Measurements from ENCODE around the gene NDC80.
A peak's percentile ranks its signal among the peaks of the same experiment; 100 is the strongest.
"Not testable (repeated sequence)": the region's sequence is repeated elsewhere in the genome, so short reads cannot be mapped to it uniquely, and the experiment has no call there.

The NDC80 gene

DNA sequence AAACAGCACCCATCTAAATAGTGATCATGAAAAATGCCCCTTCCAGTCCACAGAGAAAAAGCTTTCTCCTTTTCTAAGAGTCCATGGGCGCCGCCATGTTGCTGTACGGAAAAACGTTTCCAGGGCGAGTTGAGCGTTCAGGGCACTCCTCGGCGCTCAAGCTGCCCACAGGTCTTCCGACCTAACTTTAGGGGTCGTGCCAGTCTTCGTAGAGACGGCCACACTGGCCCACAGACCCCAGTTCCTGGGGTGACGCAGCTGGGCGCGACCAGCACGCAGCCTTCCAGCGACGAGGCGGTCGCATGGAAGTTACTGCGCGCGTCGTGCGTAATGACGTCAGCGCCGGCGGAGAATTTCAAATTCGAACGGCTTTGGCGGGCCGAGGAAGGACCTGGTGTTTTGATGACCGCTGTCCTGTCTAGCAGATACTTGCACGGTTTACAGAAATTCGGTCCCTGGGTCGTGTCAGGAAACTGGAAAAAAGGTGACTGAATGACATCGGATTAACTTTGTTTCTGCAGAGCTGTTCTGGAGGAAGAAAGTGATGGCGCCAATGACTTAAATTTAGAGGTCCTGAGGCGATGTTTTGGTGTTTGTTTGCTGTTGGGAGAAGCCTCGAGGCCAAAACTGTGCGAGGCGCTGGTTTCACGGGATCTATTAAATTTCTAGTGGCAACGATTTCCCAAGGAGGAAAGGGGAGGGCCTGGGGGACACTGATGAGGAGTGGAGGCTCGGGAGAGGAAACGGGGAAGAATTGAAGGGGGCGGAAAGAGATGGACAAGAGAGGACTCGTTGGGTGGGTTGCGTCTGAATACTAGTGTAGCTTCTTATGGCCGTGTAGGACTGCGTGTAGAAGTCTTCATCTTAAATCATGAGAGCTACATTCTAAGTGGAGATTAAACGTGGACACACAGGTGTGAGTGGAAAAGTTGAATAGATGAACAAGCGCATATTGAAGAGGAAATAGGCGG is at the start of gene NDC80, which contains the start of gene METTL4:
TSS of gene NDC80 (plus strand) at position 358 of the 971 bp plus-strand sequence. CDS start 1,429 bp downstream, outside the sequence.
TSS of gene METTL4 (minus strand) at position 306 of the 971 bp plus-strand sequence. CDS start 4,289 bp downstream, outside the sequence.
- Histone ChIP-seq H3K4me3 (ENCODE audit: low read length) (peak within 1 kb of the TSS; percentile 97), H3K36me3 (ENCODE audit: control insufficient read depth, low read depth, low read length) (peaks cover 27% of the 10 kb centered on the region), H3K9me3 (ENCODE audit: control insufficient read depth, low read depth, low read length) (no peaks in the 10 kb centered on the region), H3K27ac (ENCODE audit: low read length) (peak within 1 kb of the TSS; percentile 98), H3K4me1 (ENCODE audit: control insufficient read depth, low read depth, low read length) (peaks cover 13% of the 10 kb centered on the region), H3K27me3 (ENCODE audit: control insufficient read depth, insufficient read depth, low read length) (no peaks in the 10 kb centered on the region), H3K9ac (ENCODE audit: low read length) (peak within 1 kb of the TSS; percentile 97)

DNA sequence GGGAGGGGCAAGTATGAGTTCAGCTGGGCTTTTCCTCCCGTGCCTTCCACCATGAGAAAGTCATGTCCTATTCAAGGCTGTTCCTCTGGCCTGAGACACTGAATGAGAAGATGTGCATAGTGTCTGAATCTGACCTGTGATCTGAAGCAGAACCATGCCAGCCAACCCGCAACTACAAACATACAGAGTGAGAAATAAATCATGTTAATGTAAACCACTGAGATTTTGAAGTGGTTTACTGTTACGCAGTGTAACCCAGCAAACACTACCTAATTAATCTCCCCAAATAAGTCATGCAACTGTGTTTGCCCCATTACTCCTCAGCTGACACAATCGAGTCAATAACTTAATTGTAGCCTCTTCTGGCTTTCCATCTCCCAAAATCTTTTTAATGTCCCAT is 49.2 kb upstream of the NDC80 start:
- Histone ChIP-seq H3K27me3 (ENCODE audit: control insufficient read depth, insufficient read depth, low read length) (no peaks in the 10 kb centered on the region), H3K9ac (ENCODE audit: low read length) (no peak overlapping the region), H3K9me3 (ENCODE audit: control insufficient read depth, low read depth, low read length) (no peaks in the 10 kb centered on the region), H3K4me1 (ENCODE audit: control insufficient read depth, low read depth, low read length) (no peaks in the 10 kb centered on the region), H3K4me3 (ENCODE audit: low read length) (no peak overlapping the region), H3K36me3 (ENCODE audit: control insufficient read depth, low read depth, low read length) (no peaks in the 10 kb centered on the region), H3K27ac (ENCODE audit: low read length) (no peak overlapping the region)

DNA sequence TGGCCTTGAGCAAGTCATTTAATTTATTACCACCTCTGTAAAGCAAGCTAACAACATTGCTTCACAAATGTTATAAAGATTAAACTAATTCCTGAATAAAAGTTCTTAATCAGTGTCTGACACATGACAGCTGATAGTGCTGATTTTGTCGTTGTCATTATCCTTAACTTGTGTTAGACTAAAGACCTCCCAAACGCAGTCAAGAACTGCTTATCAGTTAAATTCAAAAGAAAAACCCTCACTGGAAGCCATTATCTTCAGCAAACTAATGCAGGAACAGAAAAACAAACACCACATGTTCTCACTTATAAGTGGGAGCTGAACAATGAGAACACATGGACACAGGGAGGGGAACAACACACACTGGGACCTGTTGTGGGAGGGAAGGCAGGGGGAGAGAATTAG is 46.6 kb upstream of the NDC80 start:
- not testable (repeated sequence) for H3K27ac ChIP-seq (ENCODE audit: low read length); H3K9me3 ChIP-seq (ENCODE audit: control insufficient read depth, low read depth, low read length); H3K4me3 ChIP-seq (ENCODE audit: low read length); H3K4me1 ChIP-seq (ENCODE audit: control insufficient read depth, low read depth, low read length); H3K27me3 ChIP-seq (ENCODE audit: control insufficient read depth, insufficient read depth, low read length); H3K36me3 ChIP-seq (ENCODE audit: control insufficient read depth, low read depth, low read length); H3K9ac ChIP-seq (ENCODE audit: low read length)

DNA sequence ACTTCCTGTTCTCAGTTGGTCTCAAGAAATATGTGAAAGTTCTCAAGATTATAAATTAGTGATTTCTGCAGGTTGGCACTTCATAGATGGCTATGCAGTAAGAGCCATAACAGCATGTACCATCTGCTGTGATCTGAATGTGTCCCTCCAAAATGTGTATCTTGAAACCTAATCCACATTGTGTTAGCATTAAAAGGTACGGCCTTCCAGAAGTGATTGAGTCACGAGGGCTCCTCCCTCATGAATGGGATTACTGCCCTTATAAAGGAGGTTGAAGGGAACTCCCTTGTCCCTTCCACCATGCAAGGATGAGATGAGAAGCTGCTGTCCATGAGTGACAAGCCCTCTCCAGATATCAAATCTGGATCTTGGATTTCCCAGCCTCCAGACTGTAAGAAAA is 45.0 kb upstream of the NDC80 start:
- Histone ChIP-seq H3K36me3 (ENCODE audit: control insufficient read depth, low read depth, low read length) (no peaks in the 10 kb centered on the region), H3K4me3 (ENCODE audit: low read length) (no peak overlapping the region), H3K27me3 (ENCODE audit: control insufficient read depth, insufficient read depth, low read length) (no peaks in the 10 kb centered on the region), H3K4me1 (ENCODE audit: control insufficient read depth, low read depth, low read length) (no peaks in the 10 kb centered on the region), H3K9ac (ENCODE audit: low read length) (no peak overlapping the region), H3K9me3 (ENCODE audit: control insufficient read depth, low read depth, low read length) (no peaks in the 10 kb centered on the region), H3K27ac (ENCODE audit: low read length) (no peak overlapping the region)

DNA sequence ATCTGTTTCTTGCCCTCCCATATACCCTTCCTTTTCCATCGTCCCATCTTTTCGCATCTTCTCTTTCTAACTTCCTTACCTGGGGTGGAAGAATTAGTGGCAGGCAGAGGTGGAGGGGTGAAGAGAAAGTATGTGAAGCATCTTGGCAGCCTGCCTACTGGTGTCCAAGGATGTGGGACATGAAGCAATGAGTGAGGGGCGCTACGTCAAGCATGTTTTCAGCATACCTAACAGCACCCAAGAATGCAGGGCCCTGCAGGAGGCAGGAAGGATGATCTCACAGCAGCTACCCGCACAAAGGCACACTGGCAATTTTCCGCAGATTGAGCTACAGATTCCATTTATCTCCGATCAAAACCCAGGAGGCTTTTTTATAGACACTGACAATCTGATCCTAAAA is 42.2 kb upstream of the NDC80 start:
- Histone ChIP-seq H3K27ac (ENCODE audit: low read length) (no peak overlapping the region), H3K9ac (ENCODE audit: low read length) (no peak overlapping the region), H3K36me3 (ENCODE audit: control insufficient read depth, low read depth, low read length) (no peaks in the 10 kb centered on the region), H3K27me3 (ENCODE audit: control insufficient read depth, insufficient read depth, low read length) (no peaks in the 10 kb centered on the region), H3K9me3 (ENCODE audit: control insufficient read depth, low read depth, low read length) (no peaks in the 10 kb centered on the region), H3K4me3 (ENCODE audit: low read length) (no peak overlapping the region), H3K4me1 (ENCODE audit: control insufficient read depth, low read depth, low read length) (no peaks in the 10 kb centered on the region)

DNA sequence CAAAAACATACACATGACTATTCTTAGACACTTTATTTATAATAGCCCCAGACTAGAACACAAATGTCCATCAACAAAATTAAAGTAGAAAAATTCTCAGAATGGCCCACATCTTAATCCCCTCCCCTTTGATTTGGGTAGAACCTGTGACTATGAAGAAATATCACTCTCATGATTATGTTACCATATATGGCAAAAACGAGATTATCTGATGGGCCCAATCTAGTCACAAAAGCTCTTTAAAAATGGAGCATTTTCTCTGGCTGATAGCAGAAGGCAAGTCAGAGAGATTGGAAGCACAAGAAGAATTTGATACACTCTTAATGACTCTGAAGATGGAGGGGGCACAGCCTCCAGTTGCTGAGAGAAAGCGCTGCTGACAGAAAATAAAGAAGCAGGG is 39.6 kb upstream of the NDC80 start:
- Histone ChIP-seq H3K4me3 (ENCODE audit: low read length) (no peak overlapping the region), H3K27me3 (ENCODE audit: control insufficient read depth, insufficient read depth, low read length) (no peaks in the 10 kb centered on the region), H3K36me3 (ENCODE audit: control insufficient read depth, low read depth, low read length) (no peaks in the 10 kb centered on the region), H3K4me1 (ENCODE audit: control insufficient read depth, low read depth, low read length) (no peaks in the 10 kb centered on the region), H3K9me3 (ENCODE audit: control insufficient read depth, low read depth, low read length) (no peaks in the 10 kb centered on the region), H3K27ac (ENCODE audit: low read length) (no peak overlapping the region), H3K9ac (ENCODE audit: low read length) (no peak overlapping the region)

DNA sequence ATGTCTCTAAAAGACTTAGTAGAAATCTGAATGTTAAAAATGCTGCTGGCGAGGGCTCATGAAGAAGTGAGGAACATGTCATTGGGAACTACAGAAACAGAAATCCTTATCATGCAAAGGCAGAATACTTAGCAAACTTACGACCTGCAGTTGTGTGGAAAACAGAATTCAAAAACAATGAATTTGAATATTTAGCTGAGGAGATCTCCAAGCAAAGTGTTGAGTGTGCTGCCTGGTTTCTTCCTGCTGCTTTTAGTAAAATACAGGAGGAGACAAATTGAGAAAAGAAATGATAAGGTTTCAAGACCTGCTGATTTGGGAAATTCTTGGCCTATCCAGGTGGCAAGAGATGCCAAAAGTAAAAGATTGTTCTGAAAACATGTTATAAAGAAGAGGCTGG is 38.6 kb upstream of the NDC80 start:
- no peaks in the 10 kb centered on the region for H3K36me3 ChIP-seq (ENCODE audit: control insufficient read depth, low read depth, low read length)
- no peaks in the 10 kb centered on the region for H3K4me1 ChIP-seq (ENCODE audit: control insufficient read depth, low read depth, low read length)
- H3K4me3 ChIP-seq (ENCODE audit: low read length): no peak overlapping the region
- no peak overlapping the region for H3K9ac ChIP-seq (ENCODE audit: low read length)
- no peaks in the 10 kb centered on the region for H3K9me3 ChIP-seq (ENCODE audit: control insufficient read depth, low read depth, low read length)
- H3K27me3 ChIP-seq (ENCODE audit: control insufficient read depth, insufficient read depth, low read length): no peaks in the 10 kb centered on the region
- H3K27ac ChIP-seq (ENCODE audit: low read length): no peak overlapping the region

DNA sequence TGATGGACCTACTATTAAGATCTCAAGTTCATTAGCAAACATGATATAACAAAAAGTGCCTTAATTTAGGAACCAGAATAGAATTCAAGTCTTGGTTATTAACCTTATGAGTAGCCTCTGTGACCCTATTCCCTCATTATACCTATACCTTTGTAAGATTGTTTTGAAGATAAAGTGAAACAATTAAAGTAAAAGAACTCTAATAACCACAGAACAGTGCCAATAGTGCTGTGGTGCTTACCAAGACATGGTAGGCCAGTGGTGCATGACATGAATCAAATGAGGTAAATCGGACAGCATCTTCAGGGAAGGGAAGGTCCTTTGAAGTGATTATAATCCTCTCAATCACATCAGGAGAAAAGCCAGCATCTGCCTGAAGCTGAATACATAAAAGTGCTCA is 36.5 kb upstream of the NDC80 start:
- Histone ChIP-seq H3K4me1 (ENCODE audit: control insufficient read depth, low read depth, low read length) (no peaks in the 10 kb centered on the region), H3K4me3 (ENCODE audit: low read length) (no peak overlapping the region), H3K27me3 (ENCODE audit: control insufficient read depth, insufficient read depth, low read length) (no peaks in the 10 kb centered on the region), H3K27ac (ENCODE audit: low read length) (no peak overlapping the region), H3K9me3 (ENCODE audit: control insufficient read depth, low read depth, low read length) (no peaks in the 10 kb centered on the region), H3K9ac (ENCODE audit: low read length) (no peak overlapping the region), H3K36me3 (ENCODE audit: control insufficient read depth, low read depth, low read length) (no peaks in the 10 kb centered on the region)

DNA sequence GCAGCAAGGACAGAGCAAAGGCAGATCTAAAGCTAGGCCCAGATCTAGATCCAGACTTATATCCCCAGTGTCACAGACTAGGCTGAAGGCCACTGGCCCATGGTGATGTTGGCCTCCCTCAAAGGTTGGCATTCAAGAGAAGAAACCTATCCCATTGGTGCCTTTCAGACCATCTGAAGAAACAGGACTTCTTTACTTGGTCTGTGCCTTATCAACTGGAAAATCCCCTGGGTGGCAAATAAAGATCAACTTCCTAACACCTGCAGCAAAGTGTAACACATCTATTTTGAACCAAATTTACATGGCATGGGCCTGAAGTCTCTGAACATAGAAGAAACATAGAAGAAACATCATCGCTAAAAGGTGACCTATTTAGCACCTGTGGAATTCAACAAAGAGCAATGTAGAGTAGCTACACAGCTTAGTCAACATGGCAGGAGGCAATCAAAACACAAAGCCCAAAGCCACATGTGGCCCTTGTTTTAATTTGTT is 35.9 kb upstream of the NDC80 start:
- Histone ChIP-seq H3K27me3 (ENCODE audit: control insufficient read depth, insufficient read depth, low read length) (no peaks in the 10 kb centered on the region), H3K9ac (ENCODE audit: low read length) (no peak overlapping the region), H3K4me3 (ENCODE audit: low read length) (no peak overlapping the region), H3K27ac (ENCODE audit: low read length) (no peak overlapping the region), H3K36me3 (ENCODE audit: control insufficient read depth, low read depth, low read length) (no peaks in the 10 kb centered on the region), H3K4me1 (ENCODE audit: control insufficient read depth, low read depth, low read length) (no peaks in the 10 kb centered on the region), H3K9me3 (ENCODE audit: control insufficient read depth, low read depth, low read length) (no peaks in the 10 kb centered on the region)

DNA sequence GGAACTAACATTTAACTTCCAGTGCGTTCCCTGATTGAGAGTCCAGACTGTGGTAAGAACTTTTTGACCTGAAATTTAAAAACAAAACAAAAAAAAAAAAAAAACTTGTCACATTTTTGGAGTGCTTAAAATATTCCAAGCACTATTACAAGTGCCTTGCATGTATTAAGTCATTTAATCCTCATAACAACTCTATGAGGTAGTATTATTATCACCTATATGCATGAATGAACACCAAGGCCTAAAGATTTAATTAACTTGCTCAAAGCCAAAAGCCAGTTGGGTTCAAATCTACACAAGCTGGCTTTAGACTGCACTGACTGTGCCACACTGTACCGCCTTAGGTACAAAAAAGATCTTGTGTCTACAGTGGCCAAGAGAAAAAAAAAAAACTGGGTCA is 35.3 kb upstream of the NDC80 start:
- no peaks in the 10 kb centered on the region for H3K36me3 ChIP-seq (ENCODE audit: control insufficient read depth, low read depth, low read length)
- H3K4me1 ChIP-seq (ENCODE audit: control insufficient read depth, low read depth, low read length): no peaks in the 10 kb centered on the region
- H3K4me3 ChIP-seq (ENCODE audit: low read length): no peak overlapping the region
- no peaks in the 10 kb centered on the region for H3K27me3 ChIP-seq (ENCODE audit: control insufficient read depth, insufficient read depth, low read length)
- H3K27ac ChIP-seq (ENCODE audit: low read length): no peak overlapping the region
- no peaks in the 10 kb centered on the region for H3K9me3 ChIP-seq (ENCODE audit: control insufficient read depth, low read depth, low read length)
- no peak overlapping the region for H3K9ac ChIP-seq (ENCODE audit: low read length)

DNA sequence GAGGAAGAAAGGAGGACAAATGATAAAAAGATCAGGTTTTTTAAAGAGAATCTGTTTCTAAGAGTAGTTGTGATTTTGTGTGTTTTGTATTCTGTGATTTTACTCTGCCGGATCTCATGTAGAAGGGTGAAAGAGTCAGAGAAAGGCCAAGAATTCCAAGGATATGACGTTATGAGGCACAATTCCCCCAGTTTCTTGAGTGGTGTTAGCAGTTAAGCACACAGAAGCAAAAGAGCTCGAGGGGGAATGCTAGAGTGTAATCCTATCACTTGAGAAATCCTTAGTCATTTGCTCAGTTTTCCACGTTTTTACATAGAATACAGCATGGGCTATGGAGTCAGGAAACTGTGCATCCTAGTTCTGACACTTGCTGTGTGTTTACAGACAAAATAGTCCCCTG is 34.9 kb upstream of the NDC80 start:
- H3K27ac ChIP-seq (ENCODE audit: low read length): no peak overlapping the region
- no peak overlapping the region for H3K9ac ChIP-seq (ENCODE audit: low read length)
- H3K36me3 ChIP-seq (ENCODE audit: control insufficient read depth, low read depth, low read length): no peaks in the 10 kb centered on the region
- no peaks in the 10 kb centered on the region for H3K4me1 ChIP-seq (ENCODE audit: control insufficient read depth, low read depth, low read length)
- no peak overlapping the region for H3K4me3 ChIP-seq (ENCODE audit: low read length)
- no peaks in the 10 kb centered on the region for H3K9me3 ChIP-seq (ENCODE audit: control insufficient read depth, low read depth, low read length)
- H3K27me3 ChIP-seq (ENCODE audit: control insufficient read depth, insufficient read depth, low read length): no peaks in the 10 kb centered on the region

DNA sequence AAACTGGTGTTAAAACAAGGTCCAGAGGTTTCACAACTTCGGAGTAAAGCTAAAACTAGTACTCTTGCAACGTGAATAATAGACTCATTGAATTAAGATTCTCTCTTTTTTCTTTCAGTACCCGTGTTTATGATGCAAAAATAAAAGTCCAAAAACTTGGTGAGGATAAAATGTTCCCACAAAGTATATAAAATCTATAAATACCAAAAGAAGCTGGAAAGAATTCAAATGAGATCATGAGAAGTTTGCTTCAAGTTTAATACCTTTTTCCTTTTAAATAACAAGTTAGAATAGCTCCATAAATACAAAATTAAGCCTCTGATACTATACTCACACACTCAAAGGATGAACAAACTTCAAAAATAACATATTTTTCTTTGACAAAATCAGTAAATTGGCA is 34.1 kb upstream of the NDC80 start:
- no peaks in the 10 kb centered on the region for H3K9me3 ChIP-seq (ENCODE audit: control insufficient read depth, low read depth, low read length)
- no peaks in the 10 kb centered on the region for H3K36me3 ChIP-seq (ENCODE audit: control insufficient read depth, low read depth, low read length)
- H3K27ac ChIP-seq (ENCODE audit: low read length): no peak overlapping the region
- no peak overlapping the region for H3K4me3 ChIP-seq (ENCODE audit: low read length)
- no peaks in the 10 kb centered on the region for H3K27me3 ChIP-seq (ENCODE audit: control insufficient read depth, insufficient read depth, low read length)
- no peaks in the 10 kb centered on the region for H3K4me1 ChIP-seq (ENCODE audit: control insufficient read depth, low read depth, low read length)
- H3K9ac ChIP-seq (ENCODE audit: low read length): no peak overlapping the region
